ENCODE data around the gene SLC35F6.

Gene SLC35F6, protein sequence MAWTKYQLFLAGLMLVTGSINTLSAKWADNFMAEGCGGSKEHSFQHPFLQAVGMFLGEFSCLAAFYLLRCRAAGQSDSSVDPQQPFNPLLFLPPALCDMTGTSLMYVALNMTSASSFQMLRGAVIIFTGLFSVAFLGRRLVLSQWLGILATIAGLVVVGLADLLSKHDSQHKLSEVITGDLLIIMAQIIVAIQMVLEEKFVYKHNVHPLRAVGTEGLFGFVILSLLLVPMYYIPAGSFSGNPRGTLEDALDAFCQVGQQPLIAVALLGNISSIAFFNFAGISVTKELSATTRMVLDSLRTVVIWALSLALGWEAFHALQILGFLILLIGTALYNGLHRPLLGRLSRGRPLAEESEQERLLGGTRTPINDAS

DNA sequence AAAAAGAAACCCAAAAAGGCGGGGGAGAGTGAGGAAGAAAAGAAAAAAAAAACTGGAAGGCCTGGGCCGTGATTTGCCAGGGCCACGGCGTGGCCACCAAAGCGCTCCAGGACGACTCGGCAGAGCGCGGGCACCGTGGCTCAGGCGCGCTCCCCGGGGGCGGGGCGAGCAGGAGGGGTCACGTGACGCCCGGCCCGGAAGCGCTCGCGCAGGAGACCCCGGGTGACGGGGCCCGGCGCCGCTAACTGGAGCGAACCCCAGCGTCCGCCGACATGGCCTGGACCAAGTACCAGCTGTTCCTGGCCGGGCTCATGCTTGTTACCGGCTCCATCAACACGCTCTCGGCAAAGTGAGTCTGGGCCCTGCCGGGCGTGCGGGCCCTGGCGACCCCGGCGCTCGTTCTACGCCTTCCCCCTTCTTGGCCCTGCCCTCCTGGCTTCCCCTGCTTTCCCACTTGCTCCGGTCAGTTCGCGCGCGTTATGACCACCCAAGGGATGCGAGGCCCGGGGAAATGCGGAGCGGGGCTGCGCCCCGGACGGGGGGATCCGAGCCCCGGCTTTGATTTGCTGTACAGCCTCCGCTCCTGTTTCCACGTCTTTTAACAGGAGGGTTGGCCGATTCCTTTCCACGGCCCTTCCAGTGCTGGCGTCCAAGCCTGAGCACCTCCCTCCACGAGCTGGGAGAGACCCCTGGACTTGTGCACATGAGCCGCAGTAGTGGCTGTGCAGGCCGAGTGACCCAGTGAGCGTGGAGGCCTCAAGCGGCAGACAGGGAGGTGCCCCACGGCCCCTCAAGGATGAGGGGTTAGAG lies at the start of gene SLC35F6:
SLC35F6 (plus strand) TSS at position 207 of the 810 bp plus-strand sequence; CDS start at position 273, 66 bp downstream.
- peak; percentile 80 for DNase-seq

DNA sequence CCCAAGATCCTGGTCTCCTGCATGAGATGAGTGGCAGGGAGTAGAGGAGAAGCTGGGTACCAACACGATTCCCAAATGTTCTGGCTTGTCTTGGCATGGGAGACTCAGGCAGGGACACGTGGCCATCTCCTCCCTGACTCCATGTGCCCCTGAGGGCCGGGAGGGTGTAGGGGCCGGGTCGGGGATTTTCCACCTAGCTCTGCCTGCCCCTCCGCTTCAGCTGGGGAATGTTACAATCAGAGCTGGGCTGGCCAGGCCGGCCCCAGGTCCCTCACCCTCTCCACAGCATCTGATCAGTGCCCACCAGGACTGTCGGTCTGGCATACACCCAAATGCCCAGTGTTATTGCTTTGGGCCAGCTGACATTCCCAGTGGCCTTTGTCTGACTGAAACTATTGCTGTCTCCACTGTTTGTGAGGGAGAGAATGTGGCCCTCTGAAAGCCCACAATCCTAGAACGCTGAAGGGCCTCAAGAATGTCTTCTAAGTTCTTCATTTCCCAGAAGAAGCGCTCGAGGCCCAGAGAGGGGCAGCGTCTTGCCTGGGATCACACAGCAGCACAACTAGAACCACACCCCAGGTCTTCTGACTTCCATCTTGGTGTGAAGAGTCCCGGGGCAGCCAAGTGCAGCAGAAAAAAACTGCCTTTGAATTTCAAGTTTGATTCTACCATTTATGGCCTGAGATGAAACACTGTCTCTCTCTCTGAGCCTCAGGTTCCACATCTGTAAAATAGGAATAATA lies 48.4 kb upstream of the SLC35F6 start:
- no peak for DNase-seq

DNA sequence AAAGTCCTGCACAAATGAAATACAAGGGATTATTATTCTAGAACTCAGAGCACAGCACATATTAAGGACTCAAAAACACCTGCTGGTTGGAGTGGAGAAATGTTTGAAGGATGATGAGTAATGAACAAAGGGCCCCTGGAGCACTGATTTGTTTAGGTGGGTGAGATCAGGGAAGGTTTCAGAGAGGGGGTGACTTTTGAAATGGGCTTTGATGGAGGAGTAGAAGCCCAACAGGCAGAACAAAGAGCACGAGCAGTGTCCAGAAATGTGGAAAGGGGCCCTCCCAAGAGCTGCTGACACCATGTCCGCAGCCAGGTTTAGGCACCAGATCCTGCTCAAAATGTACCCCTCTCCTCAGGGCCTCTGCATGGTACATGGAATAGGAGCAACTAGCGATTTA lies 47.7 kb upstream of the SLC35F6 start:
- no peak for DNase-seq

DNA sequence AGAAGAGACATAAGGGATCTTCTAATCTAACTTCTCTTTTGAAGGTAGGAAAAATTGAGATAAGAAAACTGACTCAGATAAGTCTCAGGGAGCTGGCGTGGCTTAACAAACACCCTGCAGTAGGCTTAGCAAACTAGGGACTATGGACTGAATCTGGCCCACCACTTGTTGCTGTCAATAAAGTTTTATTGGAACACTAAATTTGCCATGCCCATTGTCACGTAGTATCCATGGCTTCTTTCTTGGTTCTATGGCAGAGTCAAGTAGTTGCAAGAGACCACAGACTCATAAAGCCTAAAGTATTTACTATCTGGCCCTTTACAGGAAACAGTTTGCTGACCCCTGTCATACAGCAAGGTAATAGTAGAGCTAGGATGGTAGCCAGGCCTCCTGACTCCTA lies 47.3 kb upstream of the SLC35F6 start:
- DNase-seq: no peak

DNA sequence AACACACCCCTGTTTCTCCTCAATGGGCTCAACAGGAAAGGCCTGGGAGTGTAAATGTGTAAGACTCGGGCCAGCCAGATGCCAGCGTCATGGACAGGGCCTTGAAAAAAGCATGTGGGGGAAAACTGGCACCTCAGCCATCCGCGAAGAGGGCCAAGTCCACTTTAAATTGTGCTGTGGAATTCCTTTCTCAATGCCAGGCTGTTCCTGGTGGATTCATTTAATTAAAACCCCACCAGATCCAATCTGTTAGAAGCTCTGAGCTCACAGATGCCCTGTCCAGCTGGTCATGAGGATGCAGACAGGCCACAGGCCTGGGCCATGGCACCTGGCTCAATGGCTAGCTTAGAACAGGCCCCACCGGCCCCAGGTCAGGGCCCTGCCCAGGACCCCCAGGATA lies 46.7 kb upstream of the SLC35F6 start:
- no peak for DNase-seq

DNA sequence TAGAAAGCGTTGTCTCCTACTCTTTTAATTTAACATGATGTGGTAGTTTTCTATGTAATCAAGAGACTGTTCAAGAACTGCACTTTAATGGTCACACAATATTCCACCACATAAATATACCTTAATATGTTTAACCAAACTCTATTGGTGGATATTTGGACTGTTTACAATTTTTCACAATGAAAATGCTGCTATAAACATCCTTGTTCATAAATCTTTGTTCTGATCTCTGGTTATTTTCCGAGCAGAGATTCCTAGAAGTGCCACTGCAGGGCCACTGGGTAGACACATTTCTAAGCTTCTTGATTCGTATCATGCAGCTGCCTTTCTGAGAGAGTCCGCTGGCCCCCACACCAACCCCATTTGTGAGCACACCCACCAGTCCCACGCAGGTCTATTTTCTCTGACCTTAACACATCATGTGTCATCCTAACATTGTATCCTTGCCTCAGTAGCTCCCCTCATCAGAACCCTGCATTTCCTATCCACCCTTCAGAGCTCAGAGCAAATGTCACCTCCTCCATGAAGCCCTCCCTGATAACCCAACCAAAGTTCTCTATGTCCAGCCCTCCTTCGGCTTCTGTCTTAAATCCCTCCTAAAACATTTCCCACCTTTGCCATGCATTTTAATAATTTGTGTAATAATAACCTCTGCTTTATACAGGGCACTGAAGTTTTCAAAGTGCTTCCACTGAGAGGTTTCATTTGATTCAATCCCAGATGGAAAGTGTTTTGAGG lies 45.0 kb upstream of the SLC35F6 start:
- DNase-seq: no peak

DNA sequence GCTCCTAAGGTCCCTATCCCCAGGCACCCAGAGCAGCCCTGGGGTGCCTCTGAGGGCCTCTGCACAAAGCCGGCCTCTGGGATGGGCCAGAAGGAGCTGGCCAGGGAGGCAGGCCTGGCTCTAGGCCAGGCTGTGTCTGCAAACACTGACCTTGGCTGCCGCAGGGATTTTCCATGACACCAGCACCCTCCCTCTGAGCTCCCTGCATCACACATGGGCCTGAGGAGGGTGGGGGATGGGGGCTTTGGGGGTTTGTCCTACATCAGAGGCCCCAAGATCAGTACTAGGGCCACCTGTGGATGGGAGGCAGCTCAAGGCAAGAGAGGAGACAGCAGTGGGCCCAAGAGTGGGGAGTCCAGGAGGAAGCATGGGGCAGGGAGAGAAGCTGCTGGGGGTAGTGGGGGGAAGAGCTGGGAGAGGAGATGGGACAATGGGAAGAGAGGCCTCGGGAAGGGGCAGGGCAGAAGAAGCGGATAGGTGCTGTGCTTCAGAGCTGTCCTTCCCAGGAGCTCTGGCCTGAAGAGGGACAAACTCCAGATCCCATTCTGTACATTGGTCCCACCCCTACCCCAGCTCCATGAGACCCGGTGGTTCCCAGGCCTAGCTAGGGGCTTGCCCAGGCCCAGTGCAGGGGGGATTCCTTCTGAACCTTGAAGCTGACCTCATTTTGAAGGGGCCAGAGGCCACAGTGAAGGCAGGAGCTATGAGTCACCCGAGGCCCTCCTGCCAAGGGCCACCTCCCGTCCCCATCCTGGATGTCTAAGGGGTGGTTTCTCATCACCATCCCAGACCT lies 43.6 kb upstream of the SLC35F6 start:
- no peak for DNase-seq

DNA sequence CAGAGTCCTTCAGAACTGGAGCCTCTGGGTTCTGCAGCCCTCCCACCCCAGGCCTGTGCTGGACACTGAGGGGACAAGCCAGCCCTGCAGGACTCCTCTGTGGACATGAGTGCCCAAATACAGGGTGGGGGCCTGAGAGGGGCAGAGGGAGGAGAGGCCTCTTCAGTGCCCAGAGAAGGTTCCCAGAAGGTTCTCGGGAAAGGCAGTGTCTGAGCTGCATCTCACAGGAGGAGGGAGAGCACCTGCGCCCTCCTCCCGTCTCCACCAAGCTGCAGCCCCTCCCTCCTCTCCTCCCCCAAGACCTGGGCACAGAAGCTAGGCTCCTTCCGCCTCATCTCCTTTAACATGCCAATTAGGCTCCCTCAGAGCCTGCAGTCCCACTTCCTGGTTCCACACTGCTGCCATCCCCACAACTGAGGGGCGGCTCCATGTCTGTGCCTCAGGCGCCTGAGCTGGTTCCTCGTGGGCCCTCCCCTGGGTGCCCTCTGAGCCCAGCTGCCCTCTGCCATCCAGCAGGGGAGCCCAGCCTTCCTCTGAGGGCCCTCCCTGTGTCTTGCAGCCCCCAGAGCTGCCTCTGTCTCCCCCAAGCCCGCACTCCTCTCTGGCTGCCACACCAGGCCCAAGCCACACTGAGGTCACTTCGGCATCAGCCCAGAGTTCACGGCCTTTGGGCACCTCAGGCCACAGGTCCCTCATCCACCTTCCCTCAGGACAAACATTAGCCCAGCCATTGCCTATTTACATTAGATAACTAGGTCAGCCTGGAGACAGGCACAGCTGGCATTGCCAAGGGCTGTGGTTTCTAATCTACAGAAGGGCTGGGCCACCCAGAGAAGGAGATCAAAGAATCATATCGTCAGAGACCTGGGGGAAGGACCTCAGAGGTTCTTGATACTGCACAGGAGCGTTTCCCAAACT lies 42.7 kb upstream of the SLC35F6 start:
- no peak for DNase-seq

DNA sequence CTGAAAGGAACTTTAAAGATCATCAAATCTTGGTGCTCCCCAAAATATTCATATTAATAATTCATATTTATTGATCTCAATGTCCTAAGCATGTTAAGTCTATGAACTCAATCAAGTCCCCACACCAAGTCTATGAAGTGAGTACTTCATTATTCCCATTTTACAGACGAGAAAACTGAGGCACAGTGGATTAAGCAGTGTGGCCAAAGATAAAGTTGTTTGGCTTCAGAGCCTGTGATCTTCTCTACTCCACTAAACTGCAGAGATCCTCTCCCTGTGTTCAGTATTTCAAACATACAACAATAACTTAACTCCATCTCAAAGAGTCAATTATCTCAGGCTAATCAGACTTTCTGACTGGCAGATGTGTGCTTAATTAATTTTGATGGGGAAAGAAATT lies 41.8 kb upstream of the SLC35F6 start:
- no peak for DNase-seq

DNA sequence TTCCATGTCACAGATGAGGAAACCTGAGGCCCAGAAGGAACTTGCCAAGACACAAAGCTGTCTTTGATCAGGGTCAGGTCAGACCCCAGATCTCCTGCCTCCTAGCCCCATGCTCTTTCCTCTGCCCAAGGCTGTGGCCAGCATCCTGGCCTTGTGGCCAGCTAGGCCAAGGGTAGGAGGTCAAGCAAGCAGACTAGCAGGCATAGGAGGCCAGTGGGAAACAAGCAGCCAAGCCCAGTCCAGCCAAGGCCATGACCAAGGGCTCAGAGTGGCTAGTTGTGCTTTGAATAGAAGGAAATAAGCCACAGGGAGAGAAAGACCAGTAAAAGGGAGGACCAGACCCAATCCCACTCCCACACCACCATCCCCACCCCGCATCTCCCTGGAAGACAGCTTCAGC lies 41.2 kb upstream of the SLC35F6 start:
- DNase-seq: no peak

DNA sequence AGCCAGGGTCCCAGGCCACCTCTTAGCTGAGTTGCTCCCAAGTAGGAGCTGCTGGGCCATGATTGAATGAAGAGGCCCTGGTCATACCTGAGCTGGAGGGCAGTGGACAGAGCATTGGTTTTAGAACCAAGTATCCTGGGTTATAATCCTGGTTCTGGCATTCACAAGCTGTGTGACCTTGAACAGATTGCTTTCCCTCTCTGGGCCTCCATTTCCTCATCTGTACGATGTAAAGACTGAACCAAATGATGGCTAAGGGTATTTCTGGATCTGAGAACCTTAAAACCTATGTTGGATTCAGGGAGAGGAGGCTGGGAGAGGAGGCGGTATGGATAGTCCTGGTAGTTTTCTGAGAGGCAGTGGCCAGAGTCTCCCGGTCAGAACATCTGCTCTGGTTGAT lies 40.6 kb upstream of the SLC35F6 start:
- no peak for DNase-seq

DNA sequence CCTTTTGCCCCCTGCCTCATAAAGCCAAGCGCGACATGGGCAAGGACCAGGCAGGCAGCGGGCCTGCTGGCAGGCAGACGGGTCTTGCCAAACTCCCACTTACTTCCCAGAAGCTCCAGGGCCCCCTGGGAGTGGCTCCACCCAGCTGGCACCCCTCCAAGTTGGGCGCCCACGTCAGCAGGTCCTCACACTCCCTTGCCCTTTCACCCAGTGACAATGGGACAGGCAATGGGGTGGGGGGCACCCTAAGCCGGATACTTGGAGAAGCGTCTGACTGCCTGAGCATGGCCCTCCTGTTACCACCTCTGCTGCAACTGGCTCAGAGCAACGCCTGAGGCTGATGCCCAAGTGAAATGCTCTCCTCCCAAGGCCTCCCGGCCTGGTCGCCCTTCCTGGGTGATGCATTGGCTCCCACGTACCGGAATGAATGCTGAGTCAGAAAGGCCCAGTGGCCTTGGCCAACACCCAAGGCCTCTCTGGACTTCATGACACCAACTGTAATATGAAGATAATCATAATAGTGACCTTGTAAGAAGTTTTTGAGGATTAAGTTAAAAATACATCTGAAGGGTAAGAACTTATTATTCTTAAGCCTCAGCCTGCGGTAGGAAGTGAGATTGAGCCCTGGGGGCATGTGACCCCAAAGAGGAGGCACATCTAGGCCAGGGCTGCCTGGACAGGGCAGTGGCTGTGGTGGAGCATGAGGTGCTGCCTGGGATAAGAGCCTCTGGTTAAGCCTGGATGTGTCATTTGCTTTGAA lies 39.9 kb upstream of the SLC35F6 start:
- DNase-seq: no peak

DNA sequence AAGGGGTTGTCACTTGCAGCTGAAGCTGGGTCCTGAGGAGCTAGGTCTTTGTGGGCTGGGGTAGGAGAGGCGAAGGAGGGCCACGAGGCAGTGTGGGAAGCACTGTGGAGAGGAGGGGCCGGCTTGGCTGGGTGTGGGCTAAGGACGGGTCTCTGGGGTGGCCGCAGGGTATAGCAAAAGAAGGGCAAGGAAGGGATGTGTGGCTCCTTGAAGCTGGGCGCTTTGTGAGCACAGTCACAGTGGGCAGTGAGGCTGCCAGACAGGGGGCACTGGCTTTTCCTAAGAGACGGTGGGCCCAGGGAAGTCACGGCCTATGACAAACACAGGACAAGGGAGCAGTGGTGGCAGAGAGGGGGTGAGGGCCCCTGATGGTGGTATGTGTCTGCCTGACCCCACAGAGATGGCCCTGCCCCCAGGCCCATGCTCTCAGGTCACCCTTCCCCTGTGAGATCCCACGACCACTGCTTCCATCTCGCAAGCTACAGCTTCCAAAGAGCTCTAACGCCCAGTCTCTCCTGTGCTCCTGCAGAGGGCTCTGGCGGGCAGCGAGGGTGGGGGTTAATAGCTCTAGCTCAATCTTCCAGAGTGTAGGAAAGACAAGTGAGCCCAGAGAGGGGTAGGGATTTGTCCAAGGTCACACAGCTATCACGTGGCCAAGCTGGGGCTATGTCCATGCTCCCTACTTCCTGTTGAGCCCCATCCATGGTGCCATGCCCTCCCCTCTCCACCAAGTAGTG lies 39.1 kb upstream of the SLC35F6 start:
- DNase-seq: no peak

DNA sequence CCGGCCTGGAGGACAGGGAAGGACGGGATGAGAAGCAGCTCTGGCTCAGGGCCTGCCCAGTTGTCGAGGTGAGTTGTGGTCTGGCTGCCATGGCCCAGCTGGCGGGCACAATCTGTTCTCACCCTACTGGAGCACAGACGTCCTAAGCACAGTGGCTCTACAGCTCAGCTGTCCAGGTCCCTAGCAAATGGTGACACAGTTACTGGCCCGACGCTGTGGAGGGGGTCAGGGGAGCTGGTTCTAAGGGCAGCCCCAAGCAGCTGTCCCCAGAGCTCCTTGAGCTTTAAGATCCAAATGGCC lies 38.6 kb upstream of the SLC35F6 start:
- no peak for DNase-seq

DNA sequence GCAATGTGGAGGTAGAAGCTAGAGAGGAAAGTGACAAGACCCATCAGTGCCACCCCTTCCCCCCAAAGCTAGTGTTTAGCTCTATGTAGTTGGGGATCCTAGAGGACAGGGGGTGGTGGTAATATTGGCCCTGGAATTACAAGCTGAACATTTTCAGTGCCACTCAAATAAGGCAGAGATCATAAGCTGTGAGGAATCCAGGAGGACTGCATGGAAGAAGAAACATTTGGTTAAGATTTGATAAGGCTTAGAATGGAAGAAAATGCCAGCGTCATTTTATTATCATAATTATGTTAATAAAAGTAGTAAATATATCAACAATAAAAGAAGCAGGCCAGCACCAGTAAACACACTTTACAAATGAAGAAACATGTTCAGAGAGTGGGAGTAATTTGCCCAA lies 37.9 kb upstream of the SLC35F6 start:
- no peak for DNase-seq

DNA sequence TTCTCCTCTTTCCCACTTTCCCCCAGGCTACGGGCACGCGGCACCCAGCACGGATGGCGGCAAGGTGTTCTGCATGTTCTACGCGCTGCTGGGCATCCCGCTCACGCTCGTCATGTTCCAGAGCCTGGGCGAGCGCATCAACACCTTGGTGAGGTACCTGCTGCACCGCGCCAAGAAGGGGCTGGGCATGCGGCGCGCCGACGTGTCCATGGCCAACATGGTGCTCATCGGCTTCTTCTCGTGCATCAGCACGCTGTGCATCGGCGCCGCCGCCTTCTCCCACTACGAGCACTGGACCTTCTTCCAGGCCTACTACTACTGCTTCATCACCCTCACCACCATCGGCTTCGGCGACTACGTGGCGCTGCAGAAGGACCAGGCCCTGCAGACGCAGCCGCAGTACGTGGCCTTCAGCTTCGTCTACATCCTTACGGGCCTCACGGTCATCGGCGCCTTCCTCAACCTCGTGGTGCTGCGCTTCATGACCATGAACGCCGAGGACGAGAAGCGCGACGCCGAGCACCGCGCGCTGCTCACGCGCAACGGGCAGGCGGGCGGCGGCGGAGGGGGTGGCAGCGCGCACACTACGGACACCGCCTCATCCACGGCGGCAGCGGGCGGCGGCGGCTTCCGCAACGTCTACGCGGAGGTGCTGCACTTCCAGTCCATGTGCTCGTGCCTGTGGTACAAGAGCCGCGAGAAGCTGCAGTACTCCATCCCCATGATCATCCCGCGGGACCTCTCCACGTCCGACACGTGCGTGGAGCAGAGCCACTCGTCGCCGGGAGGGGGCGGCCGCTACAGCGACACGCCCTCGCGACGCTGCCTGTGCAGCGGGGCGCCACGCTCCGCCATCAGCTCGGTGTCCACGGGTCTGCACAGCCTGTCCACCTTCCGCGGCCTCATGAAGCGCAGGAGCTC lies 36.2 kb upstream of the SLC35F6 start:
- peak; percentile 3 for DNase-seq

DNA sequence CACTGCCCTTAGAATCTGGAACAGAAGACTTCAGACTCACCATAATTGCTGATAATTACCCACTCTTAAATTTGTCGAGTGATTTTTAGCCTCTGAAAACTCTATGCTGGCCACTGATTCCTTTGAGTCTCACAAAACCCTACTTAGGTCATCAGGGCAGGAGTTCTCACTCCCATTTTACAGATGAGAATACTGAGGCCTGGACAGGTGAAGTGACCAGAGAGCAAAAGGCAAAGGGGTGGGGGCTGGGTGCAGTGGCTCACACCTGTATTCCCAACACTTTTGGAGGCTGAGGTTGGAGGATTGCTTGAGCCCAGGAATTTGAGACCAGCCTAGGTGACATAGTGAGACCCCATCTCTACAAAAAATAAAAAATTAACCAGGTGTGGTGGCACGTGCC lies 34.8 kb upstream of the SLC35F6 start:
- no peak for DNase-seq

DNA sequence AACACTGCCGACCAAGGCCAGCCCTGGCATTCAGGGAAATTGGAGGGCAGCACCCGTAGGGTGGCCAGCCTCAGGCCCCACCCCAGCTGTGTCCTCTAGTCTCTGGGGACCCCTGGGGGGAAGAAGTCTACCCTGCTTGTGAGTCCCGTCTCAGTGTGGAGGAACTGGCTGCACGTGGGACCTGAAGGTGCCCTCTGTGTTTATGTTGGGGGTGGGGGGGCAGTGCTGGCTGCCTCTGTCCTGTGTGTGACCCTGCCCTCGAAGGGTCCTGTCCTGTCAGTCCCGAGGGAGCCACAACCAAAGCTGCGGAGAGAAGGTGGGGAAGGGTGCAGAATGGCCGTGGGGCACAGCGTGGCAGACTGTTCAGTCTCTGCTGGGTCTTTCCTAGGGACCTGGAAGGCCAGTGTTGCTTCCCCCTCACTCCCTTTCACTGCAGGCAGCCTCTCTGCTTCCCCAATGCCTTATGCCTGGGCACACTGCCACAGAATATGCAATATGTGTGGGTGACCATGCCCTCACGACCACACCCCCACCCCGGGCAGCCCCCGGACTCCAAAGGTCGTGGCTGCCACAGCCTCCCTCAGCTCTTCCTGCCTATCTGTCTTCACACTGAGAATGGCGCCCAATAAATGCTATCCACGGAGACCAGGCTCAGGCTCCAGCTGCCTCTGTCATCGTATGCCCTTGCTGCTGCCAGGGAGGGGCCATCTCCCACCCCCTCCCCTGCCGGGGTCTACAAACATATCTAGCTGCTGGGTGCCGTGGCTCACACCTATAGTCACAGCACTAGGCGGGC lies 33.3 kb upstream of the SLC35F6 start:
- DNase-seq: no peak

Measured in stimulated activated CD4-positive, alpha-beta T cell treated with anti-CD3 and anti-CD28 coated beads, Interleukin-12 subunit alpha, Interleukin-12 subunit beta, amount 100 ng/mL, for 4 hours (primary cell).